H9 (cell line): ENCODE results near the gene DEK. TPM values are rescaled to one million over a fixed set of nuclear protein-coding genes. Genes with fewer than 3 reads are reported as not detected.

Experiments
- DNase-seq: peaks from one replicate; pipeline ENCODE4 v3.0.0-alpha.2; 2017
- H2AFZ ChIP-seq: one replicate; pipeline ENCODE4 v1.6.1; 2013; ENCODE audit warnings: mild to moderate bottlenecking, low read length, control low read depth, moderate library complexity
- H2AK5ac ChIP-seq: 2 replicates; pipeline ENCODE4 v1.6.1; 2013; ENCODE audit warnings: low read length, control low read depth, mixed read lengths; ENCODE audit not compliant: insufficient read length
- H2BK120ac ChIP-seq: one replicate; pipeline ENCODE4 v1.6.1; 2013; ENCODE audit warnings: low read depth, mild to moderate bottlenecking, low read length, control low read depth, inconsistent platforms; ENCODE audit not compliant: poor library complexity, severe bottlenecking
- H2BK12ac ChIP-seq: 2 replicates; pipeline ENCODE4 v1.6.1; 2013; ENCODE audit warnings: low read length, control low read depth, mixed read lengths, low read depth; ENCODE audit not compliant: insufficient read length
- H2BK15ac ChIP-seq: 2 replicates; pipeline ENCODE4 v1.6.1; 2013; ENCODE audit warnings: low read depth, low read length, control low read depth
- H2BK20ac ChIP-seq: one replicate; pipeline ENCODE4 v1.6.1; 2013; ENCODE audit warnings: low read depth, mild to moderate bottlenecking, low read length, control low read depth, inconsistent platforms; ENCODE audit not compliant: poor library complexity, severe bottlenecking
- H2BK5ac ChIP-seq: 2 replicates; pipeline ENCODE4 v1.6.1; 2013; ENCODE audit warnings: low read length, control low read depth, mixed read lengths; ENCODE audit not compliant: insufficient read length
- H3K14ac ChIP-seq: 2 replicates; pipeline ENCODE4 v1.6.1; 2013; ENCODE audit warnings: low read length, control low read depth; ENCODE audit not compliant: insufficient read depth
- H3K18ac ChIP-seq: 2 replicates; pipeline ENCODE4 v1.6.1; 2013; ENCODE audit warnings: low read depth, mild to moderate bottlenecking, mixed read lengths, low read length, control low read depth; ENCODE audit not compliant: insufficient read length
- H3K23ac ChIP-seq: 2 replicates; pipeline ENCODE4 v1.6.1; 2013; ENCODE audit warnings: low read length, control low read depth, mixed read lengths, low read depth; ENCODE audit not compliant: insufficient read length
- H3K23me2 ChIP-seq: 2 replicates; pipeline ENCODE4 v1.6.1; 2013; ENCODE audit warnings: low read depth, mild to moderate bottlenecking, mixed read lengths, low read length, control low read depth; ENCODE audit not compliant: insufficient read length, poor library complexity, severe bottlenecking
- H3K27ac ChIP-seq: 2 replicates; pipeline ENCODE4 v1.5.1; 2013; ENCODE audit warnings: low read length, control low read depth, mixed read lengths, low read depth; ENCODE audit not compliant: insufficient read length
- H3K27me3 ChIP-seq: 2 replicates; pipeline ENCODE4 v1.6.1; 2013; ENCODE audit warnings: low read length, control low read depth, inconsistent platforms; ENCODE audit not compliant: insufficient read depth
- H3K4ac ChIP-seq: 2 replicates; pipeline ENCODE4 v1.6.1; 2013; ENCODE audit warnings: low read depth, mild to moderate bottlenecking, control low read depth, inconsistent platforms, low read length, moderate library complexity
- H3K4me1 ChIP-seq: 2 replicates; pipeline ENCODE4 v1.6.1; 2013; ENCODE audit warnings: low read length, control low read depth, inconsistent platforms; ENCODE audit not compliant: insufficient read depth
- H3K4me2 ChIP-seq: 2 replicates; pipeline ENCODE4 v1.6.1; 2013; ENCODE audit warnings: low read length, control low read depth, mixed read lengths; ENCODE audit not compliant: insufficient read length, insufficient read depth
- H3K56ac ChIP-seq: 2 replicates; pipeline ENCODE4 v1.6.1; 2013; ENCODE audit warnings: low read depth, mild to moderate bottlenecking, mixed read lengths, low read length, control low read depth; ENCODE audit not compliant: insufficient read length
- H3K79me1 ChIP-seq: 2 replicates; pipeline ENCODE4 v1.6.1; 2013; ENCODE audit warnings: low read depth, mild to moderate bottlenecking, moderate library complexity, low read length, control low read depth, inconsistent platforms; ENCODE audit not compliant: insufficient read depth, poor library complexity, severe bottlenecking
- H3K79me2 ChIP-seq: 2 replicates; pipeline ENCODE4 v1.6.1; 2013; ENCODE audit warnings: low read length, control low read depth, inconsistent platforms; ENCODE audit not compliant: insufficient read depth
- H3K9ac ChIP-seq: 2 replicates; pipeline ENCODE4 v1.6.1; 2013; ENCODE audit warnings: low read length, control low read depth, mixed read lengths; ENCODE audit not compliant: insufficient read length; ENCODE audit errors: extremely low read depth
- H3K9me3 ChIP-seq: one replicate; pipeline ENCODE4 v1.6.1; 2013; ENCODE audit warnings: low read depth, low read length, inconsistent platforms; ENCODE audit not compliant: control insufficient read depth
- H3T11ph ChIP-seq: one replicate; pipeline ENCODE4 v1.6.1; 2013; ENCODE audit warnings: mild to moderate bottlenecking, low read length, control low read depth, inconsistent platforms
- H4K20me1 ChIP-seq: one replicate; pipeline ENCODE4 v1.6.1; 2013; ENCODE audit not compliant: control insufficient read depth, insufficient read length, insufficient read depth
- H4K5ac ChIP-seq: 2 replicates; pipeline ENCODE4 v1.6.1; 2013; ENCODE audit warnings: low read depth, mild to moderate bottlenecking, mixed read lengths, low read length, control low read depth; ENCODE audit not compliant: insufficient read length
- H4K8ac ChIP-seq: replicated peaks from 2 replicates; pipeline ENCODE4 v1.6.1; 2013; ENCODE audit warnings: low read length, control low read depth, mixed read lengths, low read depth; ENCODE audit not compliant: insufficient read length
- H4K91ac ChIP-seq: 2 replicates; pipeline ENCODE4 v1.6.1; 2013; ENCODE audit warnings: low read depth, mild to moderate bottlenecking, moderate library complexity, mixed read lengths, low read length, control low read depth; ENCODE audit not compliant: insufficient read length
- H3K27ac Mint-ChIP-seq, 3 experiments: 2 replicates in 2 of 3; 3 replicates in 1 of 3; pipeline ENCODE4 v1.8.0; 2020 to 2021; ENCODE audit warnings: mixed read lengths in 3 of 3, mild to moderate bottlenecking in 1 of 3, moderate library complexity in 1 of 3
- H3K27me3 Mint-ChIP-seq: 2 replicates; pipeline ENCODE4 v1.8.0; 2021; ENCODE audit warnings: low read depth, mild to moderate bottlenecking, moderate library complexity, mixed read lengths
- H3K36me3 Mint-ChIP-seq, 3 experiments: 2 replicates in 2 of 3; 3 replicates in 1 of 3; pipeline ENCODE4 v1.8.0; 2020 to 2021; ENCODE audit warnings: low read depth in 3 of 3, mixed read lengths in 3 of 3; ENCODE audit not compliant: insufficient read depth in 1 of 3
- H3K4me1 Mint-ChIP-seq, 2 experiments: 2 replicates each; pipeline ENCODE4 v1.8.0; 2020; ENCODE audit warnings: mixed read lengths in 2 of 2
- H3K4me3 Mint-ChIP-seq, 2 experiments: 2 replicates in 1 of 2; 3 replicates in 1 of 2; pipeline ENCODE4 v1.8.0; 2020 to 2021; ENCODE audit warnings: mild to moderate bottlenecking in 2 of 2, mixed read lengths in 2 of 2, moderate library complexity in 1 of 2
- H3K9me3 Mint-ChIP-seq, 2 experiments: 2 replicates in 1 of 2; 3 replicates in 1 of 2; pipeline ENCODE4 v1.8.0; 2020; ENCODE audit warnings: mild to moderate bottlenecking in 2 of 2, mixed read lengths in 2 of 2, moderate library complexity in 1 of 2
- WGBS: extraction: QIAGEN DNeasy Blood & Tissue Kit; methylation state at CpG from one replicate; pipeline ENCODE4 v1.1.7; 2013; ENCODE audit warnings: missing lambda C conversion rate, low lambda C conversion rate, mixed read lengths; ENCODE audit not compliant: insufficient read length; ENCODE audit errors: extremely low coverage; 5-methylcytosine and 5-hydroxymethylcytosine counted together
- total RNA-seq: library from RNA; stranded (reverse); gene quantifications from 2 replicates; pipeline ENCODE4 v1.2.1, GENCODE V29; 2021
- TF ChIP-seq, protein P1 (sequence below): fragments of 200-600 bp; sonication (generic); conservative IDR thresholded peaks from 3 replicates; pipeline ENCODE4 v1.8.0; 2021; ENCODE audit warnings: antibody characterized with exemption, mild to moderate bottlenecking

DEK gene
- total RNA-seq, 1 experiment from 2014 or later = 217 TPM

DNA sequence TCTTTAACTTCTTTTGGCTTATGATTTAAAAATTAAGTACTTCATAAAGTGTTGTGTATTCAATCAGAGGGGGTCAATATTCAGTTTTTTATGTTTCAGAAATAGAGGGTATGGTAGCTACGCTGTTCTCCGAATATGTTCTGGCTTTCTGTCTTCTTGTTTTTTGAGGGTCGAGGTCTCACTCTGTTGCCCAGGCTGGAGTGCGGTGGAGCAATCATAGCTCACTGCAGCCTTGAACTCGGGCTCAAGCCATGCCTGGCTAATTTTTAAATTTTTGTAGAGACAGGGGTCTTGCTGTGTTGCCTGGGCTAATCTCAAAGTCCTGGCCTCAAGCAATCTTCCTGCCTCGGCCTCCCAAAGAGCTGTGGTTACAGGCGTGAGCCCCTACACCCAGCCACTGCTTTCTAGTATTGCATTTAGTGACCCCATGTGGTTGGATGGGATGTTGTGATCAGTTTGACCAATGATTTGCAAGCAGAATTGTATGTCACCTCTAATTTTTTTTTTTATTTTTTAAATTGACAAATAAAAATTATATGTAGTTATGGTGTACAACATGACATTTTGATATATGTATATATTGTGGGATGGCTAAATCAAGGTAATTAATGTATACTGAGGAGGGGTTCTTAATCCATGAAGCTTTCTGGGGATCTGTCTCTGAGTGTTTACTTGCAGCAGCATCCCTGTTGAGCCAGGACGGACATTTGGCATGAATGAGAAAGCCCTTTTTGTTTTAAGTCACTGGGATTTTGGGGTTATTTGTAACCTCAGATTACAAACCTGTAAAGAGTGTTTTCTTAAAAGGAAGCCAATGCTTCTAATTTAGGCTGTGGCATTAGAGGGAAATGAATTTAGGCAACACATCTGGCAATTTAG, 38.5 kb upstream of the DEK start:
- TF ChIP-seq, protein P1, sequence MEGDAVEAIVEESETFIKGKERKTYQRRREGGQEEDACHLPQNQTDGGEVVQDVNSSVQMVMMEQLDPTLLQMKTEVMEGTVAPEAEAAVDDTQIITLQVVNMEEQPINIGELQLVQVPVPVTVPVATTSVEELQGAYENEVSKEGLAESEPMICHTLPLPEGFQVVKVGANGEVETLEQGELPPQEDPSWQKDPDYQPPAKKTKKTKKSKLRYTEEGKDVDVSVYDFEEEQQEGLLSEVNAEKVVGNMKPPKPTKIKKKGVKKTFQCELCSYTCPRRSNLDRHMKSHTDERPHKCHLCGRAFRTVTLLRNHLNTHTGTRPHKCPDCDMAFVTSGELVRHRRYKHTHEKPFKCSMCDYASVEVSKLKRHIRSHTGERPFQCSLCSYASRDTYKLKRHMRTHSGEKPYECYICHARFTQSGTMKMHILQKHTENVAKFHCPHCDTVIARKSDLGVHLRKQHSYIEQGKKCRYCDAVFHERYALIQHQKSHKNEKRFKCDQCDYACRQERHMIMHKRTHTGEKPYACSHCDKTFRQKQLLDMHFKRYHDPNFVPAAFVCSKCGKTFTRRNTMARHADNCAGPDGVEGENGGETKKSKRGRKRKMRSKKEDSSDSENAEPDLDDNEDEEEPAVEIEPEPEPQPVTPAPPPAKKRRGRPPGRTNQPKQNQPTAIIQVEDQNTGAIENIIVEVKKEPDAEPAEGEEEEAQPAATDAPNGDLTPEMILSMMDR = peak; percentile 54; the same call in 2 of the 3 replicates

More for the DNA sequence above, 38.5 kb upstream of the DEK start:
- no peak overlapping the region for H3K14ac ChIP-seq
- H3K4me1 ChIP-seq = peaks cover 5% of the 10 kb centered on the region; the same call in 1 of the 2 replicates
- no peak overlapping the region for H3K56ac ChIP-seq
- no peak overlapping the region for H2BK120ac ChIP-seq
- no peak overlapping the region for H3K27ac ChIP-seq
- H3K23me2 ChIP-seq = no peaks in the 10 kb centered on the region
- no peaks in the 10 kb centered on the region for H3K79me1 ChIP-seq
- no peak overlapping the region for H4K5ac ChIP-seq
- Mint-ChIP-seq H3K4me1 (peaks cover 19 to 23% of the 10 kb centered on the region in 2 experiments), H3K27ac (peak overlapping the region in 2 of 3 experiments; percentile 27 to 90; a peak in 4 of 7 replicates), H3K9me3 (no peaks in the 10 kb centered on the region; a peak in 1 of 5 replicates), H3K27me3 (no peaks in the 10 kb centered on the region), H3K36me3 (no peaks in the 10 kb centered on the region), H3K4me3 (peak overlapping the region in 1 of 2 experiments; percentile 52; a peak in 1 of 5 replicates)
- H3K4ac ChIP-seq = no peak overlapping the region
- H3K79me2 ChIP-seq = no peaks in the 10 kb centered on the region
- no peaks in the 10 kb centered on the region for H4K20me1 ChIP-seq
- H3K18ac ChIP-seq = no peak overlapping the region
- H4K8ac ChIP-seq = no peak overlapping the region
- WGBS = no CpG with 5 or more reads among the region's 8 CpGs
- peak; percentile 50 for DNase-seq
- H2AK5ac ChIP-seq = no peak overlapping the region
- no peaks in the 10 kb centered on the region for H3K27me3 ChIP-seq
- H3K4me2 ChIP-seq = no peak overlapping the region
- no peak overlapping the region for H3K23ac ChIP-seq
- H2BK12ac ChIP-seq = no peak overlapping the region
- H4K91ac ChIP-seq = no peak overlapping the region
- H2BK20ac ChIP-seq = no peak overlapping the region
- H2BK5ac ChIP-seq = no peak overlapping the region
- no peak overlapping the region for H3T11ph ChIP-seq
- no peaks in the 10 kb centered on the region for H3K9me3 ChIP-seq
- no peak overlapping the region for H2BK15ac ChIP-seq
- no peak overlapping the region for H3K9ac ChIP-seq
- no peak overlapping the region for H2AFZ ChIP-seq
